GM10266 (cell line): Measurements from ENCODE around the gene DNAH5.

Experiments
- DNase-seq: peaks from one replicate; pipeline ENCODE4 v3.0.0; 2012; ENCODE audit errors: extremely low spot score
- TF ChIP-seq, protein P1 (sequence below): IDR thresholded peaks from 2 replicates; pipeline ENCODE4 v1.5.1; 2012; ENCODE audit warnings: mild to moderate bottlenecking, low read depth; ENCODE audit not compliant: control insufficient read depth, insufficient read depth; ENCODE audit errors: missing control alignments

The DNAH5 gene

DNA sequence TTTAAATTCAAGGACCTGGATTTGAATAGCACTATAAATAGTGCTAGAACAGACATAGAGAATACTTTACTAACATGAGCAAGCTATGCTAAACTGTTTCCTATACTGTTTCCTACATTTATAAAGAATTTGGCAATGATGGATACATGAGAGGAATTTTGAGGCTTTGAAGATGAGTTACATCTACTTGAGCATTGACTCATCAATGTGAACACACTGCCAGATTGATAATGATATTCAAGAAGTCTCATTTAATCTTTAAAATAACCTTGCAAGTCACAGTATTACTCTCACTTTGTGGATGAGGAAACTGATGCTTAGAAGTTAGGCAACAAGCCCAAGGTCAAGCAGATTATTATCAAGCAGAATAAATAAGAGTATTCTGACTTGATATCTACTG is 281.9 kb downstream of the DNAH5 start:
- no peak for DNase-seq
- TF ChIP-seq, protein P1, sequence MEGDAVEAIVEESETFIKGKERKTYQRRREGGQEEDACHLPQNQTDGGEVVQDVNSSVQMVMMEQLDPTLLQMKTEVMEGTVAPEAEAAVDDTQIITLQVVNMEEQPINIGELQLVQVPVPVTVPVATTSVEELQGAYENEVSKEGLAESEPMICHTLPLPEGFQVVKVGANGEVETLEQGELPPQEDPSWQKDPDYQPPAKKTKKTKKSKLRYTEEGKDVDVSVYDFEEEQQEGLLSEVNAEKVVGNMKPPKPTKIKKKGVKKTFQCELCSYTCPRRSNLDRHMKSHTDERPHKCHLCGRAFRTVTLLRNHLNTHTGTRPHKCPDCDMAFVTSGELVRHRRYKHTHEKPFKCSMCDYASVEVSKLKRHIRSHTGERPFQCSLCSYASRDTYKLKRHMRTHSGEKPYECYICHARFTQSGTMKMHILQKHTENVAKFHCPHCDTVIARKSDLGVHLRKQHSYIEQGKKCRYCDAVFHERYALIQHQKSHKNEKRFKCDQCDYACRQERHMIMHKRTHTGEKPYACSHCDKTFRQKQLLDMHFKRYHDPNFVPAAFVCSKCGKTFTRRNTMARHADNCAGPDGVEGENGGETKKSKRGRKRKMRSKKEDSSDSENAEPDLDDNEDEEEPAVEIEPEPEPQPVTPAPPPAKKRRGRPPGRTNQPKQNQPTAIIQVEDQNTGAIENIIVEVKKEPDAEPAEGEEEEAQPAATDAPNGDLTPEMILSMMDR: no peak

DNA sequence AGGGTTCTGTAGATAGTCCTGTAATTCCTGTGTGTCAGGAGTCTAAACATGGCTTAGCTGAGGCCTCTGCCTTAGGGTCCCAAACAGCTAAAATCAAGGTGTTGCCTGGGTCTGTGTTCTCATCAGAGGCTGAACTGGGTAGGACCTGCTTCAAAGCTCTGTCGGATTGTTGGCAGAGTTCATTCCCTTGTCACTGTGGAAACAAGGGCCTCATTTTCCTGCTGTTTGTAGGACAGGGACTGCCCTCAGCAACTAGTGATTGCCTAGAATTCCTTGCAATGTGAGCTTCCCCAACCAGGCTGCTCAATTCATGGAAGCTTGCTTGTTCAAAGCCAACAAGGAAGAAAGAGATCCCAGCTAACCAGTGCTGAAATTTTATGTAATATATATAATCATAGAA is 283.2 kb downstream of the DNAH5 start:
- no peak for DNase-seq
- TF ChIP-seq, protein P1: no peak

DNA sequence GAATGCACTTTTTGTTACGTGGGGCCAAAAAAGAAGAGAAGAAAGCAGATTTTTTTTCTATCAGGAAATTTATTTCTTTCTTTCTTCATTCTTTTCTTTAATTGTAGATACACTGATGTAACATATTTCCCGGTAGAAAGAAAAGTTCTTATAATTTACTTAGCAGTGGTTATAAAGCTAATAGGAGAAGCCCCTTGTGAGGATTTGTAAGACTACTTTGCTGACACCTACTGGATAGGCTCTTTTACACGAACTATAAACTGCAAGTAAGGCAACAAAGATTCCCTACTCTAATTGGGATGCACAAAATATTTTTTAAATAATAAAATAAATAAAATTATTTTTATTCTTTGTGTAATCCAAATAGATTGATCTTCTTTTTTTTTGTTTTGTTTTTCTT is 284.4 kb downstream of the DNAH5 start:
- TF ChIP-seq, protein P1: no peak
- no peak for DNase-seq

DNA sequence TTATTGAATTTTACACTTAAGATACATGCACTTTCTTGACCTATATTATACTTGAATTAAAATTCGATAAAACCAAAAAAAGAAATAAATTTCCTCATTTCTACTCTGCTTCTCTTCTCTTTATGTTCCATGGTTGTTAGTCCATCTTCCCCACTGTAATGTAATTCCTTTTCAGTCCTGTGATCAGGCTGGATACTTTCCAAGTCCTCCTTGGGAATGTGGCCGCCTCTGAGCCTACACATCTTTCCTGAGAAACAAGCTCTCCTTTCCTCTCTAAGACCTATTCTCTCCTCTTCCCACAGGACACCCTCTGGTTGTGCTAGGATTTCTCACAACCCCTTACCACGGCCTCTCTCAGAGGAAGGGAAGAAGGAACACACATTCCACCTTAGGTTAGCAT is 285.1 kb downstream of the DNAH5 start:
- DNase-seq: no peak
- TF ChIP-seq, protein P1: no peak

DNA sequence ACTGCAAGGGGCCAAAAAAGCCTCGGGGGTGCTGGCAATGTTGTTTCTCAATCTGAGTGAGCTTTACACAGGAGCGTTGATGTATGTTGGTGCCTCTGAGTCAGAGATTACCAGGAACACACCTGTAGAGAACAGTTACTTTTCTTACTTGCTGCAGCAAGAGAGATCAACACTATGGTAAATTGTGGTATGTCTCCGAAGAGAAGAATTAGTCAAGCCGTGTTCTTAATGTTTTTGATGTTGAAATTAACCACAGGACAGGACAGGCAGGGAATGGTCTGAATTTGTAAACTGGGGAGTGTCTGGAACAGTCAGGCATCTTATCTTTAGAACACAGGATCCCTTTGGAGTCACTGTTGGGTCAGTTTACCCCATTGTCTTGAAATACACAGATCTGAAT is 285.7 kb downstream of the DNAH5 start:
- no peak for DNase-seq
- TF ChIP-seq, protein P1: no peak

DNA sequence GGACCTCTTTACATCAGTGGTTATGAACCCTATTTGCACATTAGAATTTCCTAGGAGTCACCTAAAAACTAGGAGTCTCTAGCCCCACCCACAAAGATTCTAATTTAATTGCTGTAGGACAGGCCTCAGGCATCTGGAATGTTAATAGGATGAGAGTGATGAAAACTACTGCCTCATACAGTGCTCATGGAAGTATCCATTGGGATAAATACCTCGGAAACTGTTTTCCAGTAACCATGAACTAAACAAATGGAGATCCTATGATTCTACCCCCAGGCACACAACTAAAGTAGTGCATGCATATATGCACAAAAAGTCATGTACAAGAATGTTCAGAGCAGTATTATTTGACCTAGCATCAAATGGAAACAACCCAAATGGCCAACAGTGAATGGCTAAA is 286.3 kb downstream of the DNAH5 start:
- TF ChIP-seq, protein P1: no peak
- no peak for DNase-seq

DNA sequence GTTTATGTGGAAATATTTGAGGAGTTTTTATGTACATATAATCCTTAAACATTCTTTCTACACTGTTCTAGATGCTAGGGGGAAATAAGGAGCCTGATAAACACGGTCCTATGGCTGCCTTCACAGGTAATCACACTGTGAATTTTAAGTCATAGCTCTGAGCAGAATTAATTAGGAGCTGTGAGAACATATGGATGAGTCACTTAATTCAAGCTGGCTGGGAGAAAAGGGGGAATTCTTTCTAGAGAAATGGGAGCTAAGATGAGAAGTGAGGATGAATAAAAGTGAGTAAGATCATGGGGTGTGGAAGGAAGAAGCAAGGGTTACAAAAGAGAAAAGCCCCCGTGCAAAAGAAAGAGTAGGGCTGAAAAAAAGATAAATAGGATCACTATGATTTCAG is 290.8 kb downstream of the DNAH5 start:
- TF ChIP-seq, protein P1: no peak
- DNase-seq: no peak

DNA sequence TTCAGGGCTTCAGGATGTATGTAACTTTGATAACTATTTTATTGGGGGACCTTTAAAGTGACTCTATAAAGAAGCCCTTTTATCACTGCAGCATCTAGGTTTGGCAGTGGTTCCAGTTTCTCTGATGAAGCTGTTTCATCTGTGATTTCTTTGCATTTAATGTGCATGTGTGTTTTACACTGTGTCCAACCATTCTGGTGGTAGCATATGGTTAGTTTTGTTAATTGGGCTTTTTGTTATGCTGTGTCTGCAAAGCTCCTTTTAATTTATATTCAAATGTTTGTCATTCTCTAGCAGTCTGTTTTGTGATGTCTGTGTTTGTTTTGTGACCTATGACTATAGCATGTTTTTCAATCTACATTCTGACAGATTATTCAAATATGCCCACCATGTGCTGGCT is 294.8 kb downstream of the DNAH5 start:
- TF ChIP-seq, protein P1: no peak
- DNase-seq: no peak
